HK-2 (cell line): ENCODE measurements around the gene CRMP1.

Experiments
- DNase-seq: peaks from one replicate; pipeline ENCODE4 v3.0.0-alpha.2; 2018; ENCODE audit not compliant: unreplicated experiment

CRMP1 gene

DNA sequence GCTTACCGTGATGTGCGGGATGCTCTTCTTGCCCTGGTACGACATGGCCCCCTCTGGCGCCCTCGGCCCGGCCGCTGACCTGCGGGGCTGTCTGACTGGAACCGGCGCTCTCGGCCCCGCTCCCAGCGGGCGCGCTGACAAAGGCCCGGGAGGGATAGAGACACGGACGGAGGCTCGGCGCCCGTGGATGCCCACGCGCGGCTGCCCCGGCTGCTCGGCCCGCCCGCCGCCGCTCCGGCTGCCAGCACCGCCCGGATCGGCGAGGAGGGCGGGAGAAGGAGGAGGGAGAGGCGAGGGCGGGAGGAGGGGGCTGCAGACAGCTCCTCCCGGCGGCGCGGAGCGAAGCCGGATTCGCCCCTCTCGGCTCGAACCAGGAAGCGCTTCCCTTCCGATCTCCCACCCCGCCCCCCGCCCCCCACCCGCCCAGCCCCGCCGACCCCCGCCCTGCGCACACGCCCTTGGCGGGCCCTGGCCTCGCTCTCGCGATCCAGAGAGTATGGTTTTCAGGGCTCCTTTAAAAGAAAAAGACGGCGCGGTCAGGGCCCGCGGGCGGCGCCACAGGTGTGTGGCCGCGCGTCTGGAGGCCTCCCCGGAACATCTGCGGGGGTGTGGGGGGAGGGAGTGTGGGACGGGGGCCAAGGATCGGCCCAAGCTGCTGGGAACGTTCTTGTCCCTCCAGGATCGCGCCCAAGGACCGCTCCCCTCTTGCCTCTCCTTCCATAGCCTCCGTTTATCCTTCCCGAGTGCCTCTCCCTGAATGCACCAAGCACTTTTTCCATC lies 4.5 kb downstream of the CRMP1 start:
- no peak for DNase-seq

DNA sequence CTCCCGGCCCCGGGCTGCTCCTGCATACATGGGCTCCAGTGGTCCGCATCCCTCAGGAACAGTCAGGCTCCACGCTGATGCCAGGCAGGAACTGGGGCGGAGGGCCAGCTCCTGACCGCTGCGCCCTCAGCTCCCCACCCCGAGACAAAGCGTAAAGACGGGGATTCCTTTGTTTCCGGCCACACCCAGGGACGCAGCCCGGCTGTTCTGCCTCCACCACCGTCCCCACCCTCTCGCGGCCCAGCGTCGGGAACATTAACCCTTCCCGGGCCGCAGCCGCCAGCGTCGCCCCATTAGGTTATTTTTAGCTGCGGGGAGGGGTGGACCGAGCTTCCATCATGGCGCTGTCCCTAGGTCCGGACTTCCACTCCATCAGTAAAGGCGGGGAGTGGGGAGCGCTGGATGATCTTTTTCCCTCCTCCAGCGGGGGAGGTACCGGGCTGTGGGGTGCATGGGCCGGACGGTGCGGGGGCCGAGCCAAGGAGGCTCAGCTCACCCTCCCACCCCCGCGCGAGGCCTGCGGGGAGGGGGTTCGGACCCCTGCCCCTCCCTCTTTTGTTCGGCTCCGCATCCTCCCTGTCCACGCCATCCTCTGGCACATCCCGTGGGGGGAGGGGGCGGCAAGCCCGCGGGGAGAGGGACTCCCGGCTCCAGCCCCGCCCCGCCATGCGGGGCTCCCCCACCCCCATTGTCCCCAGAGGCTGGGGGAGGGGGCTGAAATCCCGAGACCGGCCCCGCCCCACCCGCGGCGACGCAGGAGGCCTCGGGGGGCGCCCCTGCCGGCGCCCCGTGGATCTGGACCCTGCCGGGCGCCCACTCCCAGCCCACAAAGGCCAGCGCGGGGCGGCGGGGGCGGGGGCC lies 5.3 kb downstream of the CRMP1 start:
- no peak for DNase-seq

DNA sequence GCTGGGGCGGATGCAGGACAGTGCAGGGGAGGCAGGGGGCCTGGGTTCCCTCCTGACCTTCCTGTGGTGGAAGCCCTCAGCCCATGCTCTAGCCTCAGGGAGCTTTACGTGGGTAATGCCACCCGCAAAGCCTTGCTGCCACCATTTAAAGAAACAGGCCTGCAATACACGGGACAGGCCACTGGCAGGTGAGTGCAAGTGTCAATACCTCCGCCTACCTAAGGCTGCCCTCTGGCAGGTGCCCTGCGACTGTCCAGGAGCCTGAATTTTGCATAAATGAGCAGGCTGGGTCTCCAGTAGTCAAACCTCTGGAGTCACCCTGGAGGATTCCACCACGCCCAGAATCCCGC lies 5.9 kb downstream of the CRMP1 start:
- no peak for DNase-seq

DNA sequence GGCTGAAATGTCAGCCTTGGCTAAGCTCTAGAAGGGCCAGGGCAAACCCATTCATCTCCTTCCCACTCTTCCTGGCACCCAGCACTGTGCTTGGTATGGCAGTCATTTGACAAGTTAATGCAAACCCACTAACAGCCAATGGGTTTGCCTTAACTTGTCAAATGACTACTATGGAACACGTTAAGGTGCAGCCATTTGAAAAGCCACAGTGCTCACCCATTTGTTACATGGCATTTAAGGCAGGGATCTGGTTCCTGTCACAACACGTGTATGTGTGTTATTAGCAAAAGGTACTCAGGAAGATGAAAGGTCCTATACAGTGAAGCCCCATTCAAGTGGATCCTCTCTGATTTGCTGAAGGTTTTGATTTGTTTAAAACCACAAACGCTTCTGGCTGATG lies 7.2 kb downstream of the CRMP1 start:
- no peak for DNase-seq

DNA sequence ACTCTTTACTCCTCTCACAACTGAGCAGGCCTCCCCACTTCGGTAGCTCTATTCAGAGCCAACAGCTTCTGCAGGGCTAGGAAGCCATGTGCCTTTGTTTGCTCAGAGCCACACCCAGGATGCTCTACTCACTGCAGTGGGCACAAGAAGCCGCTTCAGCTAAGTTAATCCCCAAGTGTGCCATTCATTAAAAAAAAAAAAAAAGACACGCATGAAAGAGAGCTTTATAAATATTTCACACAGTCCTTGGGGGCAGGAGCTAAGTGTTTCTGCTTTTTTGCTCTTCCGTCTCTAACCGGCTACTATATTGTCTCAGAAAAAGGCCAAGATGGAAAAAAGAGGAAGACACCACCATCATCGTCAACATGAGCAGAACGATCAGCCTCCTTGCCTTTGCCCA lies 8.1 kb downstream of the CRMP1 start:
- DNase-seq, result no peak

DNA sequence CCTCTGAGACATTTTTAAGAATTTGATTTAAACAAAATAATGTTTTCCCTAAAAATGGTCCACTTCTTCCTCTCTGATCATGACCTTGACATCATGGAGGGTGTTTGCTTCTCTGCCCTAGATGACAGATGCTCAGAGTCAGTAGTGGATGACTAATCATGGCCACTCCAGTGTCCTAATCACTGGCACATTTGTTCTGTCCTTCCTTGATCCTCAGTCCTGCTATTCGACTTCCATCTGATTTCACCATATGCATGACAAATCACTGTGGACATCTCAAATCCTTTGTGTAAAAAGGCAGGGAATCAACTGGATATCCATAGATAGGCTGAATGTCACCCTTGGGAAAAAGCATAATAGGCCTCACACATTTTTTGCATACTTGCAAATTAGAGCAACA lies 9.0 kb downstream of the CRMP1 start:
- DNase-seq, result no peak

DNA sequence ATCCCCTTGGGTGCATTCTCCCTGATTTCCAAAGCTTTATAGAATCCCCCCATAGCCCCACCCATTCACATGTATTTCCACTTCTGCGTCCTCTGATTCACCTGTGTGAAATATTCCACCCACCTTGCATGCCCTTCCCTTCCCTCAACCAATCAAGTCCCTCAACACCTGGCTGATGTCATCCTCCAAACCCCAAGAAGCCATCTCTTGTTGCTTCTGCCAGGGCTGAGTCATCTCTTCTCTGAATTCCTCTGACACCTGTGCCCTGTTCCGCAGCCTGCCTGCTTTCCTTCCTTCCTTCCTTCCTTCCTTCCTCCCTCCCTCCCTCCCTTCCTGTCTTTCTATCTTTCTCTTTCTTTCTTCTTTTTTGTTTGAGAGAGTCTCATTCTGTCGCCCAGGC lies 9.9 kb downstream of the CRMP1 start:
- DNase-seq, result no peak

DNA sequence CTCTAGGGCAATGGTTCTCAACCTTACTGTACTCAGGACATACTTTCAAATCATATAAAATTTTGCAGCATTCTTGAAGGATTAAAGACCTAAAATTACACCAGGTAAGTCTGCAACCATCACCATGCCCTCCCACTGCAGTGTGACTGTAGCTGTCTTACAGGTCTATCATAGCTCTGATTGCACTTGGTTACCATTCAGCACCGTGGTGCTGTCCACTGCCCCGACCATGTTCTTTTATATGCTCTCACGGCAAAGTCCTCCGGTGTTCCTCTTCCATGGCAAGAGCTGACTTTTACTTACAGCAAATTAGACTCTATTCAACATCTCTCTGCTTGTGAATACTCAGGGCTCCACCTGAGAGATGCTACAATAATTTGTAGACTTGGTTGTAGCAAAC lies 11.5 kb downstream of the CRMP1 start:
- DNase-seq, result no peak

DNA sequence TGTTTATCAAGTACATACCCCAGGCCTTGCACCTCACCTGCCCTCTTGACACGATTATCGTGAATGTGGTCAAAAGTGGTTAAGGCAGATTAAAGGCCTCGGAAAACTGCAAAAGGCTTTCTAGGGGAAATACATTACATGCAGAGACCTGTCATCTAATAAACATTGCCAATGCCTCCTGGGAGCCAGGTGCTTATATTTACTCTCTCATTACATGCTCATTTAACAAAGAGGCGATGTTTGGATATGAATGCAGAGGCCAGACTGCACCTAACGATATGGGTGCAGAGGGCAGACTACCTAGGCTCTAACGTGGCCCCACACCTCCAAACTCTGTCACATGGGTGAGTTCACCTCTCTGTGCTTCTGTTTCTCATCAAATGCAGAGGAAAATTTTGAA lies 14.5 kb downstream of the CRMP1 start:
- DNase-seq, result no peak

DNA sequence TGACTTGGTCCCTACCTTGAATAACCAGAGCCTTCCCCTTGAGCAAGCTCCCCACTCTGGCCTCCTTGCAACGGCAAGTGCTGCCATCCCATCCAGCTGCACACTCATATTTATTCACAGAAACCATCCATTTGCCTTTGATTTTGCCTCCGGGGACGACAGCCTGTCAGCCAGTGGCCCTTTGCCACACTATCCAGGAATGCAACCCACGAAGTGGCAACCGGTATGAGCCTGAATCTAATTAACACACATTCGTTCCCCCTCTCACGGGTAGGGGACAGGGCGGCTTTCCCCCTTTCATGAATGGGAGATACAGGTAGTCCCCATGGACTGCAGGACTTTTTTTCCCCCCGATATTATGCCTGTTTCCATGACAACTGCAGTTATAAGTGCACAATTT lies 15.5 kb downstream of the CRMP1 start:
- DNase-seq, result no peak

DNA sequence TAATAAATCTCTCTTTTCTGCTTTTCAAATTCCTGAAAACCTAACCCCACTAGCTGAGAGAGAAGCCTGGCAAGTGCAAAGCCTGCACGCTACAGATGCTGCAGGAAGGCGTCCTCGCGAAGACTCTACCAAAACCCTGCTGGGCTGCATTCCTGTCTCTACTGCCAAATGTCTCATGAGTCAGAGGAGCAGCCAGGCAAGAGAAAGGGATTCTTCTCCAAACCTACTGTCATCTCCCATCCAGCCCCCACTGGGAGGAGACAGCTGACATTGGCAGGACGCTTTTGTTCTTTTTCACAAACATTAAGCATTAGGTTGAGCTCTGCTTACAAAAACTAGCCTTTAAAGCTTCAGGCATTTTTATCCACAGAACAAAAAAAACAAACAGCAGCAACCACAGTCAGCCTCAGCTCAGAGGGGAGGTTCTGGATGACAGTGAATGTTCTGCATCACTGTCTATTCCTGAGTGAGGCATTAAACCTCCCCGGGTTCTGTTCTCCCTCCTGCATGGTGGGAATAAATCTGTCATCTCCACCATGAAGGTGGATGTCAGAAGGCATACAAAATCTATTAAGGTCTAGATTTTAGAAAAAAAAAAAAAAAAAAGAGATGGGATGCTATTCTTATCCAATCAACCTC lies 18.0 kb downstream of the CRMP1 start:
- no peak for DNase-seq

DNA sequence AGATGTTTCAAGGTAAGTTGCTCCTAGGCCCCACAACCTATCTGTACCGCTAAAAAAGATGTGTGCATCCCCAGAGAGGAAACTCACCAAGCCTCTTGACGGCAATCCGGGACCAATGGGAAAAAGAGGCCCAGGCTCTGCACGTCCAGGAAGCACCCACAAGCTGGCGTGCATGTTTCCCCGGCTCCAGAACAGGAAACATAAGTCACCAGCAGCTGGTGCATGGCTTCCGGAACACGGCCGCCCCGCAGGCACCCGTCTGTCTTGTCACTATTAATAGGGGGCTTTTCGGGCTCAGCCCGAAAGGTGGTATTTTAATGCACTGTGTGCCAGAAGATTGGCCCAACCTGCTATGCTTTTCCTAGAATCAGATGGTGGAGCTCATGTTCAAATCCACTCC lies 22.2 kb downstream of the CRMP1 start:
- no peak for DNase-seq

DNA sequence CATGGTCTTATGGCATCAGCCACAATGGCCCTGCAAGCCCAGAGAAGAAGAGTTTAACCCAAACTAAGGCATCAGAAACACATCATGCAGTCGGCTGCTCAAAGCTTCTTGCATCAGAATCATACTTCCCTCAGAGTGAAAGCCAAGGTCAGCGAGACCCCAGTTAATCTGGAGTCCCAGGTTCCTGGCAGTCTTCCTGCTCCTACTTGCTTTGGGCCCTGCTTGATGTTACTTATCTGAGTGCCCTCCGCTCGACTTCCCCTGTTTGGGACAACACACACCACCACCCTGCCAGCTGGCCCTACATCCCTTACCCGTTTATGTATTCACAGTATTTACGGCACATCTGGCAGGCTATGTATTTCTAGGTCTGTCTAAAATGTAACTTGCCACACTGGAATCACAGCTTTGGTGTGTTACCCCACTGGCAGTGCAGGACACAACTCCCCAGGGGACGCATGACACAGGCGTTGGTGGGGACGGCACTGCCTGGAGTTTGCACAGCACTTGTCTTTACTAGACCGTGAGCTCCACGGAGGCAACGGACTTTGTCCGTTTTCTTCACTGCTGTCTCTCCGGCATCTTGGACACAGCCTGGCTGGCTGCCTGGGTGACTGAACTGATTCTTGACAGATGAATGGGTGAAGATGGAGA lies 22.8 kb downstream of the CRMP1 start:
- DNase-seq, result no peak

DNA sequence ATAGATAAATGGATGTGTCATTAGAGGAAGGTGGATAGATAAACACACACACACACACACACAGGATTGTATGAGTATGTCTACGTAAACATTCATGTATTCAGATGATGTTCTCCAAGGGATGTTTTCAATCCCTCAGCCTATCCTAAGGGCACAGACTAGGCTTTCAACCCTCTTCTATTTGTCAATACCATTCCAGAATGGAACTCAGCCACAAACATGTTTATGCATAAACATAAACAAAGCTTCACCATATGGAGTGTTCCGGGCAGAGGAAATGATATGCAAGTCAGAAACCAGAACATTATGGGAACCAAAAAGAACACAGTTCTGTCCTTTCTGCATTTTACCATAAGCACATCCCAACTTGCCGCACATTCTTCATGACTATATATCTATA lies 25.0 kb downstream of the CRMP1 start:
- DNase-seq, result no peak

DNA sequence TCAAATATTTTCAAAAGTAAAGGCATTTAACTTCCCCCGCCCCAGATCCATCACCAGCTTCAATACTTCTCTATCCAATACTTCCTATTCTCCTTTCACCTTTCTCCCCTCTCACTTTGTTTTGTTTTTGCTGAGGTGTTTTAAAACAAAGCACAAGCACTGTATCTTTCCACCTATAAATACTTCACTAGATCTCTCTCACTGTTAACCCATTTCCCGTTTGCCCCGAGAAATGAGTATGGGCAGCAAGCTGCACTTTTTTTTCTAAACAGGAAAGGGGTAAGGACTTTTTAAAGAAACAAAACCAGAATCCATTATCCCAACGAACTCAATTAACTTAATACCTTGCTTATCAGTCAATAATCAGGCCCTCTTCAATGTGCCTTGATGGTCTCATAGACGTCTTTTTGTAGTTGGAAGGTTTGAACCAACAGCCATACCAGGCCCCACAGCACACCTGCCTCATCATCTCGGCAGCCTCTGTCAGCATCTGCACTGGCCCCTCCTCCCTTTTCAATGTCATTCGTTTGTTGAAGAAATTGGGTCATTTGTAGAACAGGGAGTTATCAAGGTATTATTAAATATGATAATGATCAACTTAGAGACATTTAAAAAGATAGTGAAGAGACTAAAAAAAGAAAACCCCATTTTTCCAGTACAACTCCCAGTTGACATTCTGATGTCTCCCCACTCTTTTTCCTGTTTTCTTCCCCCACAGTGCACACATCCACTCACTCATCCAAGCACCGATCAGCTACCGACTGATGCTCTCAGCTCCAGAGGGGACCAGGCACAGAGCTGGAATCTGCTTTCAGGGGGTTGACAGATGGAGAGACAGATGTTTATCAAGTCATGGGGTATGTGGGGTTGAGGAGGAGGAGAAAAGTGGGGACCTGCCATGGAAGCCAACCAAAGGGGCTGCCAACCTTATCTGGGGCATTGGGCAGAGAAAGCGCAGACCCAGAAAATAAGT lies 25.8 kb downstream of the CRMP1 start:
- DNase-seq, result no peak

DNA sequence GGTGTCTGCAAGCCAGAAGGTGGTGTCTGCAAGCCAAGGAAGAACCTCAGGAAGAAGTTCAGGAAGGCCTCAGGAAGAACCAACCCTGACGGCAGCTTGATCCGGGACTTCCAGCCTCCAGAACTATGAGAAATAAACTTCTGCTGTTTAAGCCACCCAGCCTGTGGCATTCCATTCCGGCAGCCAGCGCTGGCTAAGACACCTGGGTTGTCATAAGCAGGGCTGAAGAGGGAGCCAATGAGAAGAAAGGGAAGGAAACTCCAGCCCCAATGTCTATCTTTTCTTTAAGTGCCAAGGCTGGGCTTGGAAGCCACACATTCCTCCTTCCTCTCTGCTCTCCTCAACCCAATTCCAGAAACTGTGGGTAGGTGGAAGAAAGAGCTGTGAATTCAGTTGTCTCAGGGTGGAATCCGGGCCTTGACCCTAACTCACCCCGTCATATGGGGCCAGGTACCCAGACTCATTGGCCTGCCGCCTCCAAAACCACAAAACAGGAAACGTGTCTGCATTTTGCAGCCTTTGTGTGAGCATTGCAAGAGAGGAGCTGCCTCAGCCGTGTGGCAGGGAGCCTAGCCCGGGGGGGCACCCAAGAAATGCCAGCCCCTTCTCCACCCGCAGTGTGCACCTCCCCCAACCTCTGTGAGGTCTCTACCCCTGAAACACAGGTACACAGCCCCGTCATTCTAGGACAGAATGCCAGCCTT lies 26.8 kb downstream of the CRMP1 start:
- DNase-seq, result peak; percentile 18

DNA sequence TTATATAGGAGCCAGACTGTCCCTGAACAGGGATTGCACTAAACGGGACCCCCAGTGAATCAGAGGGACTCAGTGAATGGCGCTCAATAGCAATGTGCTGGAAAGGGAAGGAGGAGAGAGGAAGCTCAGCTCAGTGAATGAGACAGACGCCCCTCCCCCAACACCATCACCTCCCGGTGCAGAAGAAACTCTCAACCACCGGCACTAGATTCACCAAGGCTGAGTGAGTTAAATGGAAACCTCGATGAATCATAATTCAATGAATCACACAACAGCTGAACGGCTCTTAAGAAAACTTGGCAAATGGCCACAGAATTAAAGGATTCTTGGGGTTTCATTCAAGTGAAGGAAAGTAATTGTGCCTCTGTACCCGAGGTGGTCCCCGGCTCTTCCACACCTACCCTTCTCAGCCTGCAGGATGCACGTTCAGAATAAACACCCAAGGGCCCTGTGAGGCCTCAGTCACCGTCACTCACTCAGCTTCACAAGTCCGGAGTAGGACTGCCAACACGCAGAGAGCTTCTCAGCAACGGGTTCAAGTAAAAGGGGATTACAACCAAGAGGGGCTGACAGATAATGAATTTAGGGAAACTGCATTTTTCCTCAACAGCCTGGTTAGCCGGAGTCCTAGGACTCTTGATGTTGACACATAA lies 29.3 kb downstream of the CRMP1 start:
- DNase-seq, result peak; percentile 84

DNA sequence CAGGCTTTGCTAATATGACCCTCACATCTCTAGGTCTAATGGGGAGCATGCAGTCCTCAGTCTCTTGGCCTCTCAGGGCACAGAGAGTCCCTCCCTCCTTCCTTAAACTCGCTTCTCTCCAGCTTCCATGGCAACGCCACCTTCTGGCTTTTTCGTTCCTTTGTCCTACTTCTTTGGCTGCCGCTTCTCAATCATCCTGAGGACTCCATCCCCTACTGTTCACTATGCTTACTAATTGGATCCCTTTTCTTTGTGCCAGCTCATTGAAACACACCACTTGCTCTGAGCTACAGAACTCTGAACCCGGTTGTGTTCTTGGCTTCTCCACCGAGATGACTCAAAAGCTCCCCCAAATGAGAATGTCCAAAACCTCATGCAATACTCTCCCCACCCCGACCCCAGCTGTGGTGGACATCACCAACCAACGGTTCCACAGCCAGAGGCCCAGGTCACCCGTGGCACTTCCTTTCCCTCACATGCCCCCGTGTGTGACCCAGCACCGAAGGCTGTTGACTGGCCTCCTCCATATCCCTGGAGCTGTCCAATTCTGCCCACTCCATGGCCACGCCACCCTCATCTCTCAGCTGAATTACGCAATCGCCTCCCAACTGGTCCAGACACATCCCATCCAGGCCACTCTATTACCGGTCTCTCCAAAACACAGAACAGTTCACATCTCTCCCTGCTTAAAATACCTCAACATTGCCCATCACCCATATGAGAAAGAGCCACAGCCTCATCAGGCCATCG lies 34.7 kb downstream of the CRMP1 start:
- no peak for DNase-seq

DNA sequence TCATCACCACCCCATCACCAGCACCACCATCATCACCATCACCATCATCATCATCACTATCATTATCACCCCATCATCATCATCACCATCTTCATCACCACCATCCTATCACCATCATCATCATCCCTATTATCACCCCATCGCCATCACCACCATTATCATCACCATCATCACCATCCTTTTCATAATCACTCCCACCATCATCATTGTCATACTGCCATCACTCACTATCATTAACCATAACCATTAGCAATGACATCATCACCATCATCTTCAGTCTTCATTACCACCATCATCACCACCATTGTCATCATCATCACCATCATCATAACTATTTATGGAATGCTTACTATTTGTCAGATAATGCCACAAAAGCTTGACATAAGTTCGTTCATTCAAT lies 35.7 kb downstream of the CRMP1 start:
- no peak for DNase-seq
